SJCRH30 (cell line): ENCODE results near the gene GRK4. TPM values are rescaled to one million over a fixed set of nuclear protein-coding genes. Genes with fewer than 3 reads are reported as not detected.

Source experiments
- DNase-seq, 2 experiments: peaks; one replicate each; pipeline ENCODE4 v3.0.0-alpha.2; 2015 to 2020
- H3K27ac ChIP-seq: fragments of 250-450 bp; sonication (Bioruptor Pico); 2 replicates; pipeline ENCODE4 v1.5.1; 2020; ENCODE audit warnings: mild to moderate bottlenecking, moderate library complexity
- H3K27me3 ChIP-seq: fragments of 250-450 bp; sonication (Bioruptor Pico); 2 replicates; pipeline ENCODE4 v1.5.1; 2020; ENCODE audit warnings: mild to moderate bottlenecking, moderate library complexity
- H3K36me3 ChIP-seq: fragments of 250-450 bp; sonication (Bioruptor Pico); 2 replicates; pipeline ENCODE4 v1.5.1; 2020; ENCODE audit warnings: mild to moderate bottlenecking, moderate library complexity
- H3K4me1 ChIP-seq: fragments of 250-450 bp; sonication (Bioruptor Pico); 2 replicates; pipeline ENCODE4 v1.5.1; 2020; ENCODE audit warnings: mild to moderate bottlenecking, moderate library complexity
- H3K4me3 ChIP-seq: fragments of 250-450 bp; sonication (Bioruptor Pico); 2 replicates; pipeline ENCODE4 v1.5.1; 2020; ENCODE audit warnings: mild to moderate bottlenecking, moderate library complexity
- H3K9me3 ChIP-seq: fragments of 250-450 bp; sonication (Bioruptor Pico); replicated peaks from 2 replicates; pipeline ENCODE4 v1.5.1; 2020; ENCODE audit warnings: mild to moderate bottlenecking, moderate library complexity
- total RNA-seq: library from RNA; depleted of rRNA; stranded (reverse); fragments of >200 nt; shearing (Covaris generic); gene quantifications from 2 replicates; pipeline ENCODE4 v1.2.3, GENCODE V29; 2014

GRK4 gene
- total RNA-seq, 1 experiment from 2014 or later, result 5.9 TPM

DNA sequence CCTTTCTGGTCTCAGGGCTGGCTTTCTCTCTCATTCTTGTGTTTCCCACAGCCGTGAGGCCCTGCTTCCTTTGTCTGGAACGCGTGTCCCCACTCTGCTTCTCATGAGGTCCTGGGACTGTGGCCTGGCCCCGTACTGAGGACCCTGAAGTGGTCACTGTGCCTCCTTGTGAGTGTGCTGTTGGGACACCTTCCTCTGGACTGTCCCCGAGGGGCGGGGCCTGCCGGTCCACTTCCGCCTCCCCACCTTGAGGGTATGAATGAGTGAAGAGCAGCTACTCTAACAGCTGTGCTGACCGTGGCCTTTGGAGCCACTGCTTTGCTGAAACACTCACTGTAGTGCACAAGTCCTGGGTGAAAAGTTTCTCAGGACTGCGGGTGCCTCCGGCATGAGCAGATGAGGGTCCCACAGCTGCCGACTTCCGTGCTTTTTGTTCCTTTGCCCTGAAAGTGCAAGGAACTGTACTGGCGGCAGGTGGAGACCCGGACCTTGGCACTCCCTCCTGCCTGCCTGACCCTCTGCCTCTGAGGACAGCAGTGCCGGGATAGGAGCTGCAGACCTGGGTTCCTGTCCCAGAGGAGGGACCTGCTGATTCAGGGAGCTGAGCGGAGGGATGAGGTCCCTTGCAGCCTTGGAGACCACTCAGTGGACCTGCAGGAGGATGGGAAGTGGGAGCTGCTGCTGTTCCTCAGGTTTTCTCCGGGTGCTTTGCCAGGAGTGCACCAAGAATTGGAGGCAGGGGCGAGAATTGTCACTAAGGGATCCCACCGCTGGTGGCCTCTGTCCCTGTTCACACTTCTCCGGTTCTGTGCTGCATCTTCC is 73.0 kb downstream of the GRK4 start:
- no peaks in the 10 kb centered on the region for H3K9me3 ChIP-seq
- no peak overlapping the region for H3K4me3 ChIP-seq
- no peak overlapping the region for H3K27ac ChIP-seq
- H3K4me1 ChIP-seq, result peaks cover 13% of the 10 kb centered on the region
- peaks cover 26% of the 10 kb centered on the region for H3K27me3 ChIP-seq
- no peaks in the 10 kb centered on the region for H3K36me3 ChIP-seq
- peak; percentile 20 to 38 for DNase-seq

DNA sequence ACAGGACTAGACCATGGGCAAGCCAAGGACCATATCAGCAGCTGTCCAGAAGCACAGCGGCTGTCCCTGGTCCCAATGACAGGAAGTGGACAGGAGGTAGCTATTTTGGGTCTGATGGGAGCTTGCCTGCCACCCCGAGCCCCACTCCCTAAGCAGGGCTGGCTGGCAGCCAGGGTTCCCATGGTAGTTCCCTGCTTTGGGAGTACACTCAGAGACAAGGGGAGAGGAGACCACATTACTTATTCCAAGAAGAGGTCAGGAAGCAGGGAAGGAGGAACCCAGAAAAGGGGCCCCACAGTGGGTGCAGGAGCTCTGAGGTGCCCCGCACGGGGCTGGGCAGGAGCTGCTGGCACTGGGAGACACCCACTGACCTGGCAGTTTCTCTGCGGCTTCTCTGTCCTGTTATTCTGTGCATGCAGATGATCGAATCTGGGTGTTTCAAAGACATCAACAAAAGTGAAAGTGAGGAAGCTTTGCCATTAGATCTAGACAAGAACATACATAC is 74.6 kb downstream of the GRK4 start:
- Histone ChIP-seq H3K36me3 (no peaks in the 10 kb centered on the region), H3K27ac (no peak overlapping the region), H3K9me3 (no peaks in the 10 kb centered on the region), H3K4me3 (no peak overlapping the region), H3K4me1 (peaks cover 8% of the 10 kb centered on the region; the same call in 1 of the 2 replicates), H3K27me3 (peaks cover 16% of the 10 kb centered on the region)
- DNase-seq, result peak; percentile 73 to 81

GRCh38 chr4:3039706-3040366 is 76.5 kb downstream of the GRK4 start:
- Histone ChIP-seq H3K27me3 (peaks cover 16% of the 10 kb centered on the region), H3K9me3 (no peaks in the 10 kb centered on the region), H3K4me1 (peaks cover 8% of the 10 kb centered on the region; the same call in 1 of the 2 replicates), H3K36me3 (no peaks in the 10 kb centered on the region), H3K4me3 (no peak overlapping the region), H3K27ac (no peak overlapping the region)
- DNase-seq, result no peak

DNA sequence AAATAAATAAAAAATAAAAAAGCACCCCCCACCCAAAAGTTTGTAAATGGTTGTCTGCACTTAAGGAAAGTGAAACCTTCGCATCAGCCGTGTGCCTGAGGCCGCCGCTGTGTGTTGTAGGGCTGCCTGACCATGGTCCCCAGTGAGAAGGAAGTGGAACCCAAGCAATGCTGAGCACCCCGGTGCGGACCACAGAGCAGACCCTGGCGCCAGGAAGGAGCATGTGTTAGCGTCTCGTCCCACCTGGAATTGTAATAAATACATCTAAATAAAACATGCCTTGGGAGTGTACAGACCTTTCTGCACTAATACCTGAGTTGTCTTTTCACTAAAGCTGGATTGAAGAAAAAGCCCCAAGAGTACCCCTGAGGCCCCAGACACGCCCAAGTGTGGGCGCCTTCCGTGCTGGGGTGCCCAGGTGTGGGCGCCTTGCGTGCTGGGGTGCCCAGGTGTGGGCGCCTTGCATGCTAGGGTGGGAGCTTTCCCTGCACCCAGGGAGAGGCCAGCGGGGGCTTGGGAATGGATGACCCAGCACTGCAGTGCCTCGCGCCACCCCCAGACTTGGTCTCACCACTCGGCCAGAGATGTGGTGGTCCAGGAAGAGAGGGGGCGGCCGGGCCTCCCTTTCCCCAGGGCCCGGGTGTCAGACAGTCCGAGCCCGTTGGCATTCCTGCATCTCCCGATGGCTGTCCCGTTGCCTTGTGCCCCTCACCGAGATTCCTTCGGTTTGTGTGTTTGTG is 77.3 kb downstream of the GRK4 start:
- Histone ChIP-seq H3K4me3 (no peak overlapping the region), H3K27me3 (peaks cover 16% of the 10 kb centered on the region), H3K27ac (no peak overlapping the region), H3K4me1 (peaks cover 14% of the 10 kb centered on the region), H3K36me3 (no peaks in the 10 kb centered on the region), H3K9me3 (no peaks in the 10 kb centered on the region)
- DNase-seq, result no peak

- Histone ChIP-seq H3K4me3 (peak overlapping the region; percentile 42), H3K4me1 (peaks cover 14% of the 10 kb centered on the region), H3K27me3 (peaks cover 7% of the 10 kb centered on the region; the same call in 1 of the 2 replicates), H3K9me3 (no peaks in the 10 kb centered on the region), H3K27ac (no peak overlapping the region), H3K36me3 (no peaks in the 10 kb centered on the region)
- peak; percentile 88 to 91 for DNase-seq
Observed at GRCh38 chr4:3041192-3042142, 78.1 kb downstream of the GRK4 start.

- Histone ChIP-seq H3K36me3 (no peaks in the 10 kb centered on the region), H3K27ac (no peak overlapping the region), H3K27me3 (no peaks in the 10 kb centered on the region), H3K9me3 (no peaks in the 10 kb centered on the region), H3K4me3 (peak overlapping the region; percentile 42), H3K4me1 (peaks cover 14% of the 10 kb centered on the region)
- no peak for DNase-seq
Observed at GRCh38 chr4:3042226-3042625, 78.9 kb downstream of the GRK4 start.

DNA sequence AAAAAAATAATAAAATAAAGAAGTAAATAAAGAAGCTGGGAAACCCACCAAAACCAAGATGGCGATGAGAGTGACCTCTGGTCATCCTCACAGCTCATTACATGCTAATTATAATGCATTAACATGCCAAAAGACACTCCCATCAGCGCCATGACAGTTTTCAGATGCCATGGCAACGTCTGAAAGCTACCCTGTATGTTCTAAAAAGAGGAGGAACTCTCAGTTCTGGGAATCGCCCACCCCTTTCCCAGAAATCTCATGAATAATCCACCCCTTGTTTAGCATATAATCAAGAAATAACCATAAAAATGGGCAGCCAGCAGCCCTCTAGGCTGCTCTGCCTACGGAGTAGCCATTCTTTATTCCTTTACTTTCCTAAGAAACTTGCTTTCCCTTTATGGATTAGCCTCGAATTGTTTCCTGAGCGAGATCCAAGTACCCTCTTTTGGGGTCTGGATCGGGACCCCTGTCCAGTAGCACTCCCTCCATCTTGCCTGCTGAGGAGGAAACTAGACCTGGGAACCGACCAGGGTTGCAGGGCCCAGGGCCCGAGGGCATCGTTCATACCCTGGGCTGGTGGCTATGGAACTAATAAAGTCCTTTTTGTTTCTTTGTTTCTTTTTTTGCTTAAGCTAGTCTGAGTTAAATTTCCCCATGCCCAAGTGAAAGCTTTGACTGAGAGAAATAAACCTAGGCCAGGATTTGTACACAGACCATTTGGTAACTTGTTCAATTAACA is 80.1 kb downstream of the GRK4 start:
- no peak overlapping the region for H3K27ac ChIP-seq
- H3K4me1 ChIP-seq, result peaks cover 6% of the 10 kb centered on the region; the same call in 1 of the 2 replicates
- H3K36me3 ChIP-seq, result no peaks in the 10 kb centered on the region
- no peak overlapping the region for H3K4me3 ChIP-seq
- no peaks in the 10 kb centered on the region for H3K27me3 ChIP-seq
- no peak for DNase-seq
- no peaks in the 10 kb centered on the region for H3K9me3 ChIP-seq

DNA sequence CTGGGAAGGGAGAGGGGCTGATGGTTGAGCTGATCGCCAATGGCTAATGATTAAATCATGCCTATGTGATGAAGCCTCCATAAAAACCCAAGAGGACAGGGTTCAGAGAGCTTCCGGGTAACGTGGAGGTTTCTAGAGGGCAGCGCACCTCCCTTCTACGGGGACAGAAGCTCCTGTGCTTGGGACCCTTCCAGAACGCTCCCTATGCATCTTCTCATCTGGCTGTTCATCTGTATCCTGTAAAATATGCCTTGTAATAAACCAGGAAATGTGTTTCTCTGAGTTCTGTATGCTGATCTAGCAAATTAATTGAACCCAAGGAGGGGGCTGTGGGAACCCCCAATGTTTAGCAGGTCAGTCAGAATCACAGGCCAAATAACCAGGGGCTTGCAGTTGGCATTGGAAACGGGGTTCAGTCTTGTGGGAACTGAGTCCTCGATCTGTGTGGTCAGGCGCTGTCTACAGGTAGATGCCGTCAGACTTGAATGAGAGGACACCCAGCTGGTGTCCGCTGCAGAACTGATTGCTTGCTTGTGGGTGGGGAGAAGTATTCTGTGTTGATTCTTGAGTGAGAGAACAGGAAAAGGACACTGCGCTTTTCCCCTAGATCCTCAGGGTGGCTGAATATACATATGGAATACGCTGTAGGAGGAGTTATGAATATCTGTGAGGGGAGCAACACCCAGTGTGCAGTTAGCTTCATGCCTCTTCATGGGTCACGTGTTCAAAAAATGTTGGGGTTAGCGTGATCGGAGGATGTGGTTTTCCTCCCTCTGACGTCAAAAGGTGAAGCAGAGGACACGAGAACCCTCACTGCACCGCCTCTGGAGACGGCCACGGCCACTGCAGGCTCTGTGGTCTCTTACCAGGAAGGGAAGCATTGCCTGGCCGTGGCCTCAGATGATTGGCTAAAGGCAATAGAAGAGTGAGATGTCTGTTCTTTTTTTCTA is 81.8 kb downstream of the GRK4 start:
- Histone ChIP-seq H3K36me3 (no peaks in the 10 kb centered on the region), H3K4me3 (no peak overlapping the region), H3K27ac (no peak overlapping the region), H3K27me3 (no peaks in the 10 kb centered on the region), H3K9me3 (no peaks in the 10 kb centered on the region), H3K4me1 (peaks cover 6% of the 10 kb centered on the region; the same call in 1 of the 2 replicates)
- peak; percentile 50 to 62 for DNase-seq

DNA sequence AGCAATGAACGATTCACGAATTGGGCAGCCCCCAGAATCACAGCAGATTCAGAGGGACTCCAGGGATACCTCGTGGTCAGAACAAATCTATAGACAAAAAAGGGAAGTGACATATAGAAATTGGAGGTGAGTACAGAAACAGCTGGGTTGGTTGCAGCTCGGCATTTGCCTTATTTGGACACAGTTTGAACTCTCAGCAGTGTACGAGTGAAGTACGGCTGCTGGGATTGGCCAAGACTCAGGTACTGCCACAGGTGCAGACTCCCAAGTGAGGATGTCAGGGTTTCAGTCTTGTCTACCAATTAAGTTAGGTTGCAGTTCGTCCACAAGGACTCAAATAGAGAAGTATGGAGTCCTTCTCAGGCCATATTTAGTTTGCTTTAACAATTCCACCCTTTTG is 82.8 kb downstream of the GRK4 start:
- H3K36me3 ChIP-seq, result no peaks in the 10 kb centered on the region
- no peak for DNase-seq
- peaks cover 6% of the 10 kb centered on the region; the same call in 1 of the 2 replicates for H3K4me1 ChIP-seq
- H3K4me3 ChIP-seq, result no peak overlapping the region
- H3K27ac ChIP-seq, result no peak overlapping the region
- H3K9me3 ChIP-seq, result no peaks in the 10 kb centered on the region
- 0 out of 2 replicates have a peak, but pooled peaks cover 3% of the 10 kb centered on the region for H3K27me3 ChIP-seq

DNA sequence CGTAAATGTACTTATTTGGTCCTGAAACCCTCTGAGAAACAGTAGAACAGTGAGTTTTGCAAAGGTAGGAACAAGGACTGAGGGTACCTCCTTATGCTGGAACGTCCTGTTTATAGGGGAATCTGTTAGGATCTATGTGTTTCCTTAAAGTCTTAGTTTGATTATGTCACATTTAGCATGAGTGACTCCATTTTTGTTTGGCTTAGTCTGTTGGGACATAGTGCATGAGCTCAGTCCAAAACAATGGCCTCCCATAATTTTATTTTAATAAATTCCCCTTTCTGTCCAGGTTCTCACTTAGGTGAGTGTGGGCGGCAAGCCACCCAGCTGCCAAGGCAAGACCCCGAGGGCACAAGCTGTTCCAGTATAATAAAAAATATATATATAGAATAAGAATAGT is 83.3 kb downstream of the GRK4 start:
- Histone ChIP-seq H3K27me3 (0 out of 2 replicates have a peak, but pooled peaks cover 3% of the 10 kb centered on the region), H3K27ac (no peak overlapping the region), H3K4me3 (no peak overlapping the region), H3K9me3 (no peaks in the 10 kb centered on the region), H3K4me1 (peaks cover 6% of the 10 kb centered on the region; the same call in 1 of the 2 replicates), H3K36me3 (no peaks in the 10 kb centered on the region)
- DNase-seq, result no peak

- no peaks in the 10 kb centered on the region for H3K36me3 ChIP-seq
- peak; percentile 70 to 86 for DNase-seq
- 0 out of 2 replicates have a peak, but pooled peaks cover 3% of the 10 kb centered on the region for H3K27me3 ChIP-seq
- no peaks in the 10 kb centered on the region for H3K9me3 ChIP-seq
- H3K27ac ChIP-seq, result no peak overlapping the region
- H3K4me1 ChIP-seq, result peaks cover 6% of the 10 kb centered on the region; the same call in 1 of the 2 replicates
- no peak overlapping the region for H3K4me3 ChIP-seq
Observed at GRCh38 chr4:3047464-3048286, 84.3 kb downstream of the GRK4 start.
